Stomach (tissue), 9 donors: ENCODE results near the gene PRKD3. TPM values are rescaled to one million over a fixed set of nuclear protein-coding genes. Genes with fewer than 3 reads are reported as not detected.

Experiments used
- DNase-seq, 2 donors: peaks; one replicate each; pipeline versions ENCODE4 v3.0.0 to v3.0.0-alpha.2; 2013 to 2019
- H3K27ac ChIP-seq, 5 donors: fragments of 200-600 bp in 4 of 5; sonication (generic) in 4 of 5; one replicate each; pipeline ENCODE4 v1.5.1; 2013 to 2019; ENCODE audit warnings: mild to moderate bottlenecking in 1 of 5, moderate library complexity in 1 of 5
- H3K27me3 ChIP-seq, 3 donors: fragments of 200-600 bp; sonication (generic); one replicate each; pipeline ENCODE4 v1.5.1; 2017 to 2019; ENCODE audit warnings: mixed run types in 1 of 3
- H3K36me3 ChIP-seq, 4 donors: fragments of 200-600 bp; sonication (generic); 1 replicate in 3 of 4; 2 replicates in 1 of 4; pipeline ENCODE4 v1.5.1; 2016 to 2019
- H3K4me1 ChIP-seq, 4 donors: fragments of 200-600 bp; sonication (generic); one replicate each; pipeline ENCODE4 v1.5.1; 2016 to 2019
- H3K4me3 ChIP-seq, 4 donors: fragments of 200-600 bp; sonication (generic) in 3 of 4; one replicate each; pipeline ENCODE4 v1.5.1; 2016 to 2019; ENCODE audit warnings: mild to moderate bottlenecking in 1 of 4
- H3K9me3 ChIP-seq, 4 donors: fragments of 200-600 bp; sonication (generic); one replicate each; pipeline ENCODE4 v1.5.1; 2016 to 2019
- CTCF ChIP-seq, 7 experiments: fragments of 450-650 bp in 4 of 7; fragments of 200-600 bp in 3 of 7; sonication (generic) in 3 of 7; IDR thresholded peaks; one replicate each; pipeline ENCODE4 v1.5.1; 2016 to 2019; ENCODE audit warnings: antibody characterized with exemption in 7 of 7, control low read depth in 2 of 7, mild to moderate bottlenecking in 1 of 7
- EP300 ChIP-seq: sonication (generic); formaldehyde crosslinking; IDR thresholded peaks from one replicate; pipeline ENCODE4 v1.6.1; 2017; ENCODE audit warnings: antibody characterized with exemption
- POLR2A ChIP-seq, 4 donors: fragments of 450-650 bp; IDR thresholded peaks; one replicate each; pipeline ENCODE4 v1.6.1; 2016; ENCODE audit warnings: antibody characterized with exemption in 4 of 4, control low read depth in 2 of 4, mild to moderate bottlenecking in 1 of 4, moderate library complexity in 1 of 4
- POLR2AphosphoS5 ChIP-seq, 3 donors: sonication (generic); formaldehyde crosslinking; IDR thresholded peaks; one replicate each; pipeline ENCODE4 v1.6.1; 2016; ENCODE audit warnings: antibody characterized with exemption in 3 of 3
- WGBS, 5 donors: extraction: QIAGEN DNeasy Blood & Tissue Kit in 3 of 5; methylation state at CpG; one replicate each; pipeline versions ENCODE4 v1.1.5 to v1.1.7; 2013 to 2018; 5-methylcytosine and 5-hydroxymethylcytosine counted together
- intact Hi-C: fragments of 100-400 bp; cut with DNase I; formaldehyde crosslinking; loops from one replicate; pipeline ENCODE4 v1.15.1; 2023; ENCODE audit warnings: low total_unique reads
- polyA plus RNA-seq, 3 donors: library from polyadenylated mRNA; stranded (reverse); fragments of 200-250 nt; gene quantifications; one replicate each; pipeline ENCODE4 v1.2.3, GENCODE V29; 2013
- total RNA-seq, 5 donors: library from RNA; depleted of rRNA; stranded (reverse); fragments of >200 nt; gene quantifications; one replicate each; pipeline versions ENCODE4 v1.1.0 to v1.2.3, GENCODE V29; 2014 to 2016
- donor health status: healthy with polysubstance abuse.
- donor health status: Bipolar disorder and iron deficiency.
- donor health status: healthy.

The PRKD3 gene
- total and polyA plus RNA-seq, 8 donors: 4.2 to 86.5 (median 12.7) TPM

DNA sequence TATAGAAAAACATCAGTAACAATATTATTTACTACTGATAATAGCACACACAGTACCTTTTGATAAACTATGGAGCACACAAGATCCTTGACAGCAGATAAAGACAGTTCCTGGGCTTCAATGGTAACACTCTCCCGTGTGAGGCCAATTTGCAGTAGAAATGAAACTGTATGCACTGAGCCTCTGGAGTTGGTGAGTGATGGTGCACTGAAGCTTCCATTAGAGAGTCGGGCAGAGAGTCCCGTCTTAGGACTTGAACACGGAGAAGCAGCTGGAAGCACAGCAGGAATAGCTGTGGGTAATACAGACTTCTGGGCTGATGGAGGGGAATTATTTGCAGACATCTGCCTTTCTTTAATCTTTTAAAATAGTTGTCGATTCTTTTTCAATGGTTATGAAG lies 8.5 kb downstream of the PRKD3 start:
- 89 to 94% (median 94%) methylated on average over 5 of the region's 5 CpGs for WGBS, 5 donors
- Histone ChIP-seq H3K27me3 (no peaks in the 10 kb centered on the region), H3K27ac (no peak overlapping the region), H3K9me3 (no peaks in the 10 kb centered on the region), H3K4me3 (no peak overlapping the region), H3K4me1 (peaks cover 0 to 91% (median 46%) of the 10 kb centered on the region in 4 donors), H3K36me3 (peaks cover 0 to 13% (median 0%) of the 10 kb centered on the region in 4 donors)
- intact Hi-C loops: no loop called here
- no peak for DNase-seq
- TF ChIP-seq POLR2AphosphoS5 (IDR thresholded peaks at IDR 0.05): no peak
- TF ChIP-seq POLR2A (IDR thresholded peaks at IDR 0.05): no peak
- no peak for TF ChIP-seq CTCF (IDR thresholded peaks at IDR 0.05)
- TF ChIP-seq EP300: no peak

DNA sequence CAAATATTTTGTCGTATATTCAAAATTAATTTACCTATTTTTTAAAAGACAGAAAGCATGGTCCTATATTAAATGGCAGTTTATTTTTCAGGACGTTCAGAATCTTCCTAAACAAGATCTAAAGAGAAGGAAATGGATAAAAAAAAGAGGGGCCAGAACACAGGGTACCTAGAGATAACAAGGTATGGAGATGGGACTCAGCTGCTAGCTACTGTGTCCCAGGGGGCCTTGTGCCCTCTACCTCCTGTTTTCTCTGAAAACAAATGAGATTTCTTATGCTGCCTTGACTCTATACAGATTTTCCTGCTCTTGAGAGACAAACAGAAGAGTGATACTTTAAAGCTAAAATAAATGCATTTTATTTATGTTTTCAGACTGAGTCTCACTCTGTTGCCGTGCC lies 9.3 kb downstream of the PRKD3 start:
- Histone ChIP-seq H3K9me3 (no peaks in the 10 kb centered on the region), H3K4me1 (peaks cover 0 to 91% (median 48%) of the 10 kb centered on the region in 4 donors), H3K27me3 (no peaks in the 10 kb centered on the region), H3K4me3 (no peak overlapping the region), H3K36me3 (peaks cover 0 to 13% (median 0%) of the 10 kb centered on the region in 4 donors), H3K27ac (no peak overlapping the region)
- TF ChIP-seq POLR2A (IDR thresholded peaks at IDR 0.05): no peak
- no peak for TF ChIP-seq EP300
- TF ChIP-seq CTCF (IDR thresholded peaks at IDR 0.05): no peak
- no peak for TF ChIP-seq POLR2AphosphoS5 (IDR thresholded peaks at IDR 0.05)
- WGBS, 5 donors: 87 to 90% (median 89%) methylated on average over 3 of the region's 3 CpGs
- no peak for DNase-seq
- intact Hi-C loops: no loop called here

GRCh38 chr2:37307500-37307899 lies 17.1 kb downstream of the PRKD3 start:
- intact Hi-C loops: no loop called here

GRCh38 chr2:37306024-37306423 lies 18.6 kb downstream of the PRKD3 start:
- no peak for TF ChIP-seq POLR2A (IDR thresholded peaks at IDR 0.05)
- TF ChIP-seq POLR2AphosphoS5 (IDR thresholded peaks at IDR 0.05): peak in 1 of 3 donors; percentile 57
- Histone ChIP-seq H3K27me3 (no peaks in the 10 kb centered on the region), H3K9me3 (no peaks in the 10 kb centered on the region), H3K27ac (no peak overlapping the region), H3K36me3 (peaks cover 0 to 3% (median 0%) of the 10 kb centered on the region in 4 donors), H3K4me1 (peaks cover 0 to 47% (median 35%) of the 10 kb centered on the region in 4 donors), H3K4me3 (no peak overlapping the region)
- 25 to 48% (median 37%) methylated on average over 3 of the region's 3 CpGs for WGBS, 5 donors
- intact Hi-C loops: no loop called here
- DNase-seq: peak in 1 of 2 donors; percentile 75

More at GRCh38 chr2:37307500-37307899, 17.1 kb downstream of the PRKD3 start:
- DNase-seq: no peak
- Histone ChIP-seq H3K36me3 (peaks cover 0 to 3% (median 0%) of the 10 kb centered on the region in 4 donors), H3K4me1 (peaks cover 0 to 57% (median 33%) of the 10 kb centered on the region in 4 donors), H3K4me3 (no peak overlapping the region), H3K27ac (no peak overlapping the region), H3K9me3 (no peaks in the 10 kb centered on the region), H3K27me3 (no peaks in the 10 kb centered on the region)
- 55 to 75% (median 69%) methylated on average over 2 of the region's 2 CpGs for WGBS, 5 donors
- TF ChIP-seq POLR2AphosphoS5 (IDR thresholded peaks at IDR 0.05) (no peak), EP300 (no peak), POLR2A (IDR thresholded peaks at IDR 0.05) (no peak), CTCF (IDR thresholded peaks at IDR 0.05) (no peak)

DNA sequence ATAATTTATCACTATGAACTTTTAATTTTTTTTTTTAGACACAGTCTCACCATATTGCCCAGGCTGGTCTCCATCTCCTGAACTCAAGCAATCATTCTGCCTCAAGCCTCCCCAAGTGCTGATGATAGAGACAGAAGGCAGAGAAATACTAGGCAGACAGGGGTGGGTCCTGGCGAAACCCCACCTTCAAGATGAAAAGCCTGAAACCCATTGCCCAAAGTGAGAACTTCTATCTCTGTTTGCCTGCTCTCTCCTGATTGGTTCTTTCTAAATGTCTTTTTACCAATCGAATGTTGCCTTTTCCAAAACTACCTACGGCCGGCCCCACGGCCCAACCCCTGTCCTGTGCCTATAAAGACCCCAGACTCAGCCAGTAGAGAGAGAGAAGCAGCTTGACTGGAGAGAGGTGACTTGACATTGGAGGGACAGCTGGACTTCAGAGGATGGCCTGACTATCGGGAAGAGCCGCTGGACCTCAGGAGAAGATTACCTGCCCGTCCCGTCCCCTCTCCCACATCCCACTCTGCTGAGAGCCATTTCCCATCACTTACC lies 21.9 kb downstream of the PRKD3 start:
- Histone ChIP-seq H3K4me3 (no peak overlapping the region), H3K36me3 (peaks cover 0 to 3% (median 0%) of the 10 kb centered on the region in 4 donors), H3K27ac (no peak overlapping the region), H3K27me3 (no peaks in the 10 kb centered on the region), H3K4me1 (peaks cover 0 to 40% (median 30%) of the 10 kb centered on the region in 4 donors), H3K9me3 (no peaks in the 10 kb centered on the region)
- no peak for DNase-seq
- 97 to 99% (median 98%) methylated on average over 8 to 9 of the region's 9 CpGs for WGBS, 5 donors
- intact Hi-C loops: no loop called here
- TF ChIP-seq CTCF (IDR thresholded peaks at IDR 0.05) (no peak), POLR2AphosphoS5 (IDR thresholded peaks at IDR 0.05) (no peak), POLR2A (IDR thresholded peaks at IDR 0.05) (no peak), EP300 (no peak)
